Mesothelial cell of epicardium (in vitro differentiated cells): Measurements from ENCODE around the gene TPST1. TPM values are rescaled to one million over a fixed set of nuclear protein-coding genes. Genes with fewer than 3 reads are reported as not detected.
"Not testable (repeated sequence)": the region's sequence is repeated elsewhere in the genome, so short reads cannot be mapped to it uniquely, and the experiment has no call there.

Source experiments
- DNase-seq, 2 experiments: peaks; one replicate each; pipeline ENCODE4 v3.0.0; 2021; ENCODE audit warnings: low spot score in 2 of 2; ENCODE audit not compliant: unreplicated experiment in 2 of 2
- H3K27ac Mint-ChIP-seq: 2 replicates; pipeline ENCODE4 v1.8.0; 2021; ENCODE audit warnings: mixed read lengths
- H3K27me3 Mint-ChIP-seq: 2 replicates; pipeline ENCODE4 v1.8.0; 2021; ENCODE audit warnings: low read depth, mixed read lengths
- H3K36me3 Mint-ChIP-seq: 2 replicates; pipeline ENCODE4 v1.8.0; 2021; ENCODE audit warnings: mixed read lengths
- H3K4me1 Mint-ChIP-seq: 2 replicates; pipeline ENCODE4 v1.8.0; 2021; ENCODE audit warnings: mixed read lengths
- H3K4me3 Mint-ChIP-seq: 2 replicates; pipeline ENCODE4 v1.8.0; 2021; ENCODE audit warnings: mild to moderate bottlenecking, moderate library complexity, mixed read lengths
- H3K9me3 Mint-ChIP-seq: 2 replicates; pipeline ENCODE4 v1.8.0; 2021; ENCODE audit warnings: mixed read lengths
- total RNA-seq: library from RNA; stranded (reverse); gene quantifications from 3 replicates; pipeline ENCODE4 v1.2.1, GENCODE V29; 2021
- TF ChIP-seq, protein P1 (sequence below): fragments of 200-600 bp; sonication (generic); IDR thresholded peaks from one replicate; pipeline ENCODE4 v1.5.0; 2021; ENCODE audit warnings: antibody characterized with exemption; ENCODE audit not compliant: unreplicated experiment

Gene TPST1
- total RNA-seq, 1 donor from 2014 or later: 37.7 TPM

DNA sequence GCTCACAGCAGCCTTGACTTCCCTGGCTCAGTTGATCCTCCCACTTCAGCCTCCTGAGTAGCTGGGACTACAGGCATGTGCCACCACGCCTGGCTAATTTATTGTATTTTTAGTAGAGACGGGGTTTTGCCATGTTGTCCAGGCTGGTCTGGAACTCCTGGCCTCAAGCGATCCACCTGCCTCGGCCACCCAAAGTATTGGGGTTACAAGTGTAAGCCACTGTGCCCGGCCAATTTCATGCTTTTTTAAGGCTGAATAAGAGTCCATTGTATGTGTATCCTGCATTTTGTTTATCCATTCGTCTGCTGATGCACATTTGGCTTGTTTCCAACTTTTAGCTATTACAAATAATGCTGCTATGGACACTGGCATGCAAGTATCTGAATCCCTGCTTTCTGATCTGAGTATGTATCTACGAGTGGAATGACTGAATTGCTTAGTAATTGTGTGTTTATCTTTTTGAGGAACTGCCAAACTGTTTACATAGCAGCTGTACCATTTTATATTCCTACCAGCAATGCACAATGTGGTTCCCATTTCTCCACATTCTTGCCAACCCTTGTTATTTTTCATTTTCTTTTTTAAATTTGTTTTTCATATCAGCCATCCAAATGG, 37.3 kb upstream of the TPST1 start:
- Mint-ChIP-seq H3K27ac (no peak overlapping the region), H3K4me3 (no peak overlapping the region), H3K36me3 (no peaks in the 10 kb centered on the region), H3K4me1 (peaks cover 4% of the 10 kb centered on the region), H3K27me3 (no peaks in the 10 kb centered on the region), H3K9me3 (no peaks in the 10 kb centered on the region)
- TF ChIP-seq, protein P1, sequence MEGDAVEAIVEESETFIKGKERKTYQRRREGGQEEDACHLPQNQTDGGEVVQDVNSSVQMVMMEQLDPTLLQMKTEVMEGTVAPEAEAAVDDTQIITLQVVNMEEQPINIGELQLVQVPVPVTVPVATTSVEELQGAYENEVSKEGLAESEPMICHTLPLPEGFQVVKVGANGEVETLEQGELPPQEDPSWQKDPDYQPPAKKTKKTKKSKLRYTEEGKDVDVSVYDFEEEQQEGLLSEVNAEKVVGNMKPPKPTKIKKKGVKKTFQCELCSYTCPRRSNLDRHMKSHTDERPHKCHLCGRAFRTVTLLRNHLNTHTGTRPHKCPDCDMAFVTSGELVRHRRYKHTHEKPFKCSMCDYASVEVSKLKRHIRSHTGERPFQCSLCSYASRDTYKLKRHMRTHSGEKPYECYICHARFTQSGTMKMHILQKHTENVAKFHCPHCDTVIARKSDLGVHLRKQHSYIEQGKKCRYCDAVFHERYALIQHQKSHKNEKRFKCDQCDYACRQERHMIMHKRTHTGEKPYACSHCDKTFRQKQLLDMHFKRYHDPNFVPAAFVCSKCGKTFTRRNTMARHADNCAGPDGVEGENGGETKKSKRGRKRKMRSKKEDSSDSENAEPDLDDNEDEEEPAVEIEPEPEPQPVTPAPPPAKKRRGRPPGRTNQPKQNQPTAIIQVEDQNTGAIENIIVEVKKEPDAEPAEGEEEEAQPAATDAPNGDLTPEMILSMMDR: no peak
- DNase-seq: no peak

DNA sequence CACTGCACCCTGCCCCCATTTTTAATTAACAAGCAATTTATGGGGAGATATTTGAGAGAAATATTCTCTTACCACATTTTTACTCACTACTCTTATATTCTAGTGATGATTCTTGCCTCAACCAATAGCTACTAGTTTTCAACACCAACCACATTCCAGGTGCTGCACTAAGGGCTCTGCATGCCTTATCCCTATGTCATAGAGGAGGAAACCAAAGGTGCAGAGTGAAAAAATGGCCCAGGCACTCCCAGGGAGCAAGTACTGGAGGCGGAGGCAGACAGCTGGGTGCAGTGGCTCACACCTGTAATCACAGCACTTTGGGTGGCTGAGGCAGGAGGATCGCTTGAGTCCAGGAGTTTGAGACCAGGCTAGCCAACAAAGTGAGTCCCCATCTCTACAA, 35.5 kb upstream of the TPST1 start:
- TF ChIP-seq, protein P1: no peak
- H3K9me3 Mint-ChIP-seq: no peaks in the 10 kb centered on the region

DNA sequence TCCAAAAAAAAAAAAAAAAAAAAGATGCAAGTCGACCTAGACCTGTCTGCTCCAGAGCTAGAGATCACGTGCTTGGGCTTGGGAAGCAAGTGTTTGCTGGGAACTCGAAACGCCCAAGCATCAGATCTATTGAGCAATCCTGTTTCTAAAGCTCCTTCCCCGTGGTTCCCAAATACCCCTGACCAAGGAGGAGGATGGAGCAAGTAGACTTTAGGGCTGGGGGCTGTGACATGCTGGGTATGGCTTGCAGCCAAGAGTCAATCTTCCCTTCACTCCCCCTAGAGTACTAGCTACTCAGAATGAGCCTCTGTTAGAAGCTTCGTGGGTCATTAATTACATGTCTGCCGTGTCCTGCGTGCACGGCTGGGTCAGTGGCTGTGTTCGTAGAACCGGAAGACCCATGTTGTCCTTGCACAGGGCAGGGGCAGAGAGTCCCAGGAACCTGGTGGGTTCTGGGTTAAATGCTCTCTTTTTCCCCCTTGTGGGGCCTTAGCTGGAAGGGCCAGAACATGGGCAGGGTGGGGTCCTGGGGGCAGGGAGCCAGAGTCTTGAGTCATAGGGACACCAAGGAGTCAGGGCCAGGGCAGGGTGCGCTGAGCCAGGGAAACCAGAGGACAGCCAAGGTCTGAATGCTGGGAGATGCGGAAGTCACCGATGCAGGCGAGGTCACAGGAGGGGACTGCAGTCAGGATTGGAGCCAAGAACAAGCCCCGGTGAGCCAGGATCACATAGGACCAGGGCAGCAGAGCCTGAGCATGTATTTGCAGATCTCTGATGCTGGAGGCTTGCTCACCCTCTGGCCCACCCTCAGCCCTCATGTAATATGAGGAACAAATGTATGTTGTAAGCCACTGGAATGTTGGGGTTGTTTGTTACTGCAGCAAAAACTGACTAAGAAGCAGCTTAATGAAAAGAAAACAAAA, 34.6 kb upstream of the TPST1 start:
- Mint-ChIP-seq H3K36me3 (no peaks in the 10 kb centered on the region), H3K9me3 (no peaks in the 10 kb centered on the region), H3K4me1 (peaks cover 4% of the 10 kb centered on the region), H3K27ac (no peak overlapping the region), H3K27me3 (no peaks in the 10 kb centered on the region), H3K4me3 (no peak overlapping the region)
- TF ChIP-seq, protein P1: no peak
- DNase-seq: no peak

More for the DNA sequence above, 35.5 kb upstream of the TPST1 start:
- Mint-ChIP-seq H3K4me1 (peaks cover 4% of the 10 kb centered on the region), H3K4me3 (no peak overlapping the region), H3K27ac (no peak overlapping the region), H3K27me3 (no peaks in the 10 kb centered on the region), H3K36me3 (no peaks in the 10 kb centered on the region)
- no peak for DNase-seq

DNA sequence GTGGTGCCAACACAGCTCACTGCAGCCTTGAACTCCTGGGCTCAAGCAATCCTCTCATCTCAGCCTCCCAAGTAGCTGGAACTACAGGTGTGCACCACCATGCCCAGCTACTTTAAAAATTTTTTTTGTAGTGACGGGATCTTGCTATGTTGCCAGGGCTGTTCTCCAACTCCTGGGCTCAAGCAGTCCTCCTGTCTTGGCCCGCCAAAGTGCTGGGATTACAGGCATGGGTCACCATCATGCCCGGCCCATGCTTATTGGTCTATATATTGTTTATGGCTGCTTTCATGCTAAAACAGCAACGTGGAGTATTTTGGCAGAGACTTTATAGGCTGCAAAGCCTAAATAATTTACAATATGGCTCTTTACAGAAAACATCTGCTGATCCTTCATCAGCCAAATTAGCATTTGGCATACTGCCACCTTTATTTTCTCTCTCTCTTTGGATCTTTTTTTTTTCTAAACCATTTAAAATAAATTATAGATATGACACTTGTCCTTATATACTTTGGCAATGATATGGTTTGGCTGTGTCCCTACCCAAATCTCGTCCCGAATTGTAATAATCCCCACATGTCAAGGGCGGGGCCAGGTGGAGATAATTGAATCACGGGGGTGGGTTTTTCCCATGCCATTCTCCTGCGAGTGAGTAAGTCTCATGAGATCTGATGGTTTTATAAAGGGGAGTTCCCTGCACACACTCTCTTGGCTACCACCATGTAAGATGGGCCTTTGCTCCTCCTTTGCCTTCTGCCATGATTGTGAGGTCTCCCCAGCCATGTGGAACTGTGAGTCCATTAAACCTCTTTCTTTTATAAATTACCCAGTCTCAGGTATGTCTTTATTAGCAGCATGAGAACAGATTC, 32.4 kb upstream of the TPST1 start:
- not testable (repeated sequence) for DNase-seq, H3K4me1 Mint-ChIP-seq, H3K27me3 Mint-ChIP-seq, H3K9me3 Mint-ChIP-seq, H3K4me3 Mint-ChIP-seq, H3K27ac Mint-ChIP-seq, H3K36me3 Mint-ChIP-seq

DNA sequence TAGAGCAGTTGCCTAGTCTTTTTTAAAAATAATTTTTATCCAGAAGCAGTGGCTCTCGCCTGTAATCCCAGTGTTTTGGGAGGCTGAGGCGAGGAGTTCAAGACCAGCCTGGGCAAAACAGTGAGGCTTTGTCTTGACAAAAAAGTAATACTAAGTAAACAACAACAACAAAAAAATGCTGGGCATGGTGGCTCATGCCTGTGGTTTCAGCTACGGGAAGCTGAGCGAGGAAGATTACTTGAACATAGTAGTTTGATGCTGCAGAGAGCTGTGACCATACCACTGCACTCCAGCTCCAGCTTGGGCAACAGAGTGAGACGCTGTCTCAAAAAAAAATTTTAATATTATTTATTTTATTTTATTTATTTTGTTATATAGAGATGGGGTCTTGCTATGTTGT, 31.3 kb upstream of the TPST1 start:
- no peak overlapping the region for H3K4me3 Mint-ChIP-seq
- no peaks in the 10 kb centered on the region for H3K9me3 Mint-ChIP-seq
- TF ChIP-seq, protein P1: no peak
- no peaks in the 10 kb centered on the region for H3K36me3 Mint-ChIP-seq
- H3K27ac Mint-ChIP-seq: no peak overlapping the region
- no peaks in the 10 kb centered on the region for H3K27me3 Mint-ChIP-seq
- peaks cover 4% of the 10 kb centered on the region for H3K4me1 Mint-ChIP-seq
- no peak for DNase-seq

DNA sequence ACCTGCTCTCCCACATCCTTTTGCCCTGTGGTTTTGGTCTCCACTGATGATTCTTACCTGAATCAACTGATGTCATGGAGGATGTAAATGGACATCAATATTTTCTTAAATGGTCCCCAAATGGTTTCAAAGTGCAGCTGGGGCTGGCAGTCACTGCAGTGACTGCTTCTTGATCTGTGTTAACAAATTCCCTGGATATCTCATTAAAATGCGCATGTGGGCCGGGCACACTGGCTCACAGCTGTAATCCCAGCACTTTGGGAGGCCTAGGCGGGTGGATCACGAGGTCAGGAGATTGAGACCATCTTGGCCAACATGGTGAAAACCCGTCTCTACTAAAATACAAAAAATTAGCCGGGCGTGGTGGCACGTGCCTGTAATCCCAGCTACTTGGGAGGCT, 30.1 kb upstream of the TPST1 start:
- not testable (repeated sequence) for H3K36me3 Mint-ChIP-seq

More for the DNA sequence above, 30.1 kb upstream of the TPST1 start:
- not testable (repeated sequence) for H3K9me3 Mint-ChIP-seq, DNase-seq, H3K27ac Mint-ChIP-seq, H3K4me3 Mint-ChIP-seq, H3K4me1 Mint-ChIP-seq, H3K27me3 Mint-ChIP-seq
